Measurements from ENCODE around the gene CD83. TPM values are rescaled to one million over a fixed set of nuclear protein-coding genes. Genes with fewer than 3 reads are reported as not detected.
A peak's percentile ranks its signal among the peaks of the same experiment; 100 is the strongest.
"Not testable (repeated sequence)": the region's sequence is repeated elsewhere in the genome, so short reads cannot be mapped to it uniquely, and the experiment has no call there.

The CD83 gene
- total RNA-seq, 4 donors from 2014 or later: 4.9 to 20.4 (median 12.4) TPM

GRCh38 chr6:14144678-14145113 lies 27.1 kb downstream of the CD83 start:
- TF ChIP-seq CTCF (IDR thresholded peaks at IDR 0.05): peak in 1 of 3 donors; percentile 64
- ATAC-seq (ENCODE audit: low FRiP score): no peak
- DNase-seq (ENCODE audit: low spot score): no peak

- ATAC-seq (ENCODE audit: low FRiP score) (no peak), DNase-seq (ENCODE audit: low spot score) (no peak)
- TF ChIP-seq CTCF (IDR thresholded peaks at IDR 0.05): no peak
Measured at GRCh38 chr6:14146506-14147096, 29.0 kb downstream of the CD83 start.

GRCh38 chr6:14147891-14148290 lies 30.3 kb downstream of the CD83 start:
- no peak for TF ChIP-seq CTCF (IDR thresholded peaks at IDR 0.05)
- ATAC-seq (ENCODE audit: low FRiP score) (peak; percentile 46), DNase-seq (ENCODE audit: low spot score) (no peak)

- ATAC-seq (ENCODE audit: low FRiP score) (no peak), DNase-seq (ENCODE audit: low spot score) (no peak)
- TF ChIP-seq CTCF (IDR thresholded peaks at IDR 0.05): no peak
Measured at GRCh38 chr6:14148471-14148870, 30.9 kb downstream of the CD83 start.

- DNase-seq (ENCODE audit: low spot score) (no peak), ATAC-seq (ENCODE audit: low FRiP score) (no peak)
- no peak for TF ChIP-seq CTCF (IDR thresholded peaks at IDR 0.05)
Measured at GRCh38 chr6:14149053-14149738, 31.6 kb downstream of the CD83 start.

- TF ChIP-seq CTCF (IDR thresholded peaks at IDR 0.05): no peak
- DNase-seq (ENCODE audit: low spot score) (no peak), ATAC-seq (ENCODE audit: low FRiP score) (no peak)
Measured at GRCh38 chr6:14149739-14150130, 32.2 kb downstream of the CD83 start.

GRCh38 chr6:14151300-14151699 lies 33.7 kb downstream of the CD83 start:
- not testable (repeated sequence) for DNase-seq (ENCODE audit: low spot score); ATAC-seq (ENCODE audit: low FRiP score)

All from omental fat pad (tissue), 4 donors.